ENCODE results near the gene LMO1. TPM values are rescaled to one million over a fixed set of nuclear protein-coding genes. Genes with fewer than 3 reads are reported as not detected.

Gene LMO1
- total and polyA plus RNA-seq, 4 donors = not detected

DNA sequence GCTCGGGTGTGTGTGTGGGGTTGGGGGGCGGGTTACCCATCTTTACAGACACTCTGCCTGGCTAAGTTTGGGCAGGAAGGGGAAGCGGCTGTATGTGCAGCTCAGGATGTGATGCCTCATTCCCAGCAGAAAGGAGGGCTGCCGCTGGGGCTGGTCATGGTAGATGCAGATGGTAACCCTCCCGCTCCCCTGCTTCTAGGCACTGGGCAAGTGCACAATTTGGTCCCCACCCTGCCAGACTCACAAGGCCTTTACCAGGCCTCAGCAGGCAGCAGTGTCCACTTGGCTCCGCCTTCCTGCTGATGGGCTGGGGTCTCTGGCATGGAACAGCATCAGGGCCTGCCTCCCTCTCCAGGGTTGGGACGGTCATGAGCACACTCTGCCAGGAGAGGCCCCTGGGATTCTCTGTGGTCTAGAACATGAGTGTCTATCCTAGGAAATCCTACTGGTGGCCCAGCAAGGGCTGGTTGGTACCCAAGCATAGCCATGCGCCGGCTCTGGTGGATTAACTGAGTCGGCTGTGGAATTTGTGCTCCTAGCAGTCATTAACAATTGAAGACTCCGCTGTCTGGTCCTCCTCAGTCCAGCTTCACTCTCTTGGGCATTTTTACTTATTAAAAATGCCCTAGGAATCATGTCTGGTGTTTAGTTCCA is 4.2 kb downstream of the LMO1 start:
- Histone ChIP-seq H3K4me1 (ENCODE audit: control insufficient read depth in 4 of 4, insufficient read depth in 4 of 4, low read length in 3 of 4) (peaks cover 2 to 18% (median 14%) of the 10 kb centered on the region in 4 donors), H3K9ac (ENCODE audit: low read depth in 1 of 2, low read length in 2 of 2) (no peak overlapping the region), H3K27ac (ENCODE audit: low read depth in 1 of 2, low read length in 2 of 2) (no peak overlapping the region), H3K4me3 (ENCODE audit: low read depth in 1 of 3, low read length in 3 of 3) (no peak overlapping the region), H3K27me3 (ENCODE audit: control insufficient read depth in 4 of 4, insufficient read depth in 4 of 4, low read length in 3 of 4) (peaks cover 0 to 13% (median 5%) of the 10 kb centered on the region in 4 donors), H3K36me3 (ENCODE audit: control insufficient read depth in 4 of 4, insufficient read depth in 3 of 4, low read depth in 1 of 4, low read length in 3 of 4) (no peaks in the 10 kb centered on the region), H3K9me3 (ENCODE audit: control insufficient read depth in 4 of 4, low read length in 3 of 4) (no peaks in the 10 kb centered on the region)
- TF ChIP-seq NR2F2 (IDR thresholded peaks at IDR 0.05) = no peak
- no peak for TF ChIP-seq RAD21 (IDR thresholded peaks at IDR 0.05)
- no peak for TF ChIP-seq RXRA (IDR thresholded peaks at IDR 0.05)
- no peak for TF ChIP-seq HNF4A (conservative IDR thresholded peaks at IDR 0.05)
- no peak for TF ChIP-seq GABPA (IDR thresholded peaks at IDR 0.05 in 1 of 2, conservative IDR thresholded peaks at IDR 0.05 in 1 of 2)
- TF ChIP-seq SP1 (IDR thresholded peaks at IDR 0.05) = no peak
- WGBS = 79% methylated on average over 11 of the region's 11 CpGs
- no peak for DNase-seq (ENCODE audit: low spot score)

DNA sequence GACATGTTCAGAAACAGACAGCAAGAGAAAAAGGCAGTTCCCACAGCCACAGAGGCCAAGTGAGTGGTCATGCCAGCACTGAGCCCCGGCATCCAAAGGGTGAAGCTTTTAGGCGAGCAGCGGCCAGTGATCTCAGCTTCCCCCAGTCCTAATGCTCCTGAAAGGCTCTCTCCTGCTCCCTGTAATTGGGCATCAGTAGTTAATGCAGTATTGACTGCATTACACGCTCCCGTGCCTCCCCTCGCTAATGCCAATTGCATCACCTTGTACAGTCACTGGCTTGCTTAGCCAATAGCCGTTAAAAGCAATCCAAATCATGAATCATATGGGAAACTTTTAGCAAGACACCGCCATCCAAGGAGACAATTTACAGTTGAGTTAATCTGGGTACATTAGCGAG is 4.9 kb downstream of the LMO1 start:
- peaks cover 0 to 7% (median 2%) of the 10 kb centered on the region in 4 donors for H3K27me3 ChIP-seq (ENCODE audit: control insufficient read depth in 4 of 4, insufficient read depth in 4 of 4, low read length in 3 of 4)
- DNase-seq (ENCODE audit: low spot score) = no peak
- 86% methylated on average over 9 of the region's 9 CpGs for WGBS
- H3K4me3 ChIP-seq (ENCODE audit: low read depth in 1 of 3, low read length in 3 of 3) = no peak overlapping the region
- TF ChIP-seq RAD21 (IDR thresholded peaks at IDR 0.05) (no peak), TAF1 (conservative IDR thresholded peaks at IDR 0.05) (no peak)
- TF ChIP-seq, protein P1, sequence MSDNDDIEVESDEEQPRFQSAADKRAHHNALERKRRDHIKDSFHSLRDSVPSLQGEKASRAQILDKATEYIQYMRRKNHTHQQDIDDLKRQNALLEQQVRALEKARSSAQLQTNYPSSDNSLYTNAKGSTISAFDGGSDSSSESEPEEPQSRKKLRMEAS (IDR thresholded peaks at IDR 0.05) = no peak
- TF ChIP-seq, protein P2, sequence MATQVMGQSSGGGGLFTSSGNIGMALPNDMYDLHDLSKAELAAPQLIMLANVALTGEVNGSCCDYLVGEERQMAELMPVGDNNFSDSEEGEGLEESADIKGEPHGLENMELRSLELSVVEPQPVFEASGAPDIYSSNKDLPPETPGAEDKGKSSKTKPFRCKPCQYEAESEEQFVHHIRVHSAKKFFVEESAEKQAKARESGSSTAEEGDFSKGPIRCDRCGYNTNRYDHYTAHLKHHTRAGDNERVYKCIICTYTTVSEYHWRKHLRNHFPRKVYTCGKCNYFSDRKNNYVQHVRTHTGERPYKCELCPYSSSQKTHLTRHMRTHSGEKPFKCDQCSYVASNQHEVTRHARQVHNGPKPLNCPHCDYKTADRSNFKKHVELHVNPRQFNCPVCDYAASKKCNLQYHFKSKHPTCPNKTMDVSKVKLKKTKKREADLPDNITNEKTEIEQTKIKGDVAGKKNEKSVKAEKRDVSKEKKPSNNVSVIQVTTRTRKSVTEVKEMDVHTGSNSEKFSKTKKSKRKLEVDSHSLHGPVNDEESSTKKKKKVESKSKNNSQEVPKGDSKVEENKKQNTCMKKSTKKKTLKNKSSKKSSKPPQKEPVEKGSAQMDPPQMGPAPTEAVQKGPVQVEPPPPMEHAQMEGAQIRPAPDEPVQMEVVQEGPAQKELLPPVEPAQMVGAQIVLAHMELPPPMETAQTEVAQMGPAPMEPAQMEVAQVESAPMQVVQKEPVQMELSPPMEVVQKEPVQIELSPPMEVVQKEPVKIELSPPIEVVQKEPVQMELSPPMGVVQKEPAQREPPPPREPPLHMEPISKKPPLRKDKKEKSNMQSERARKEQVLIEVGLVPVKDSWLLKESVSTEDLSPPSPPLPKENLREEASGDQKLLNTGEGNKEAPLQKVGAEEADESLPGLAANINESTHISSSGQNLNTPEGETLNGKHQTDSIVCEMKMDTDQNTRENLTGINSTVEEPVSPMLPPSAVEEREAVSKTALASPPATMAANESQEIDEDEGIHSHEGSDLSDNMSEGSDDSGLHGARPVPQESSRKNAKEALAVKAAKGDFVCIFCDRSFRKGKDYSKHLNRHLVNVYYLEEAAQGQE (IDR thresholded peaks at IDR 0.05) = no peak
- no peak overlapping the region for H3K27ac ChIP-seq (ENCODE audit: low read depth in 1 of 2, low read length in 2 of 2)
- peaks cover 2 to 15% (median 14%) of the 10 kb centered on the region in 4 donors for H3K4me1 ChIP-seq (ENCODE audit: control insufficient read depth in 4 of 4, insufficient read depth in 4 of 4, low read length in 3 of 4)
- no peak overlapping the region for H3K9ac ChIP-seq (ENCODE audit: low read depth in 1 of 2, low read length in 2 of 2)
- no peaks in the 10 kb centered on the region for H3K36me3 ChIP-seq (ENCODE audit: control insufficient read depth in 4 of 4, insufficient read depth in 3 of 4, low read depth in 1 of 4, low read length in 3 of 4)
- H3K9me3 ChIP-seq (ENCODE audit: control insufficient read depth in 4 of 4, low read length in 3 of 4) = no peaks in the 10 kb centered on the region

DNA sequence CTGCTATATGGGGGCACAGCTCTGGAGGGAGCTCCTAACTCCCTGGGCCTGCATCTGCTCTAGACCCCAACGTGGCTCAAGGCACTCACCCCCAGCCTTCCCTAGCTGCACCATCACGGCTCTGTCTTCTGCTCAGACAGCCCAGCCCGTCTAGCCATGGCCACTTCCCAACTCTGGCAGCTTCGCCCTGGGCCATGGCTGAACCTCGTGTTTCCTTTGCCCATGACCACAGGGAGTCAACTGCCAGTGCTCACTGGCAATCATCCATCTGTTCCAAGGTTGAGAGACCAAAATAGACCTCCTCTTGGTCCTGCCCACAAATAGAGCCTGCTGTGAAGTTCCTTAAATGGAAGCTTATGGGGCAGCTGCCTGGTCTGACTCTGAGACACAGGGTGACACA is 5.4 kb downstream of the LMO1 start:
- no peak for DNase-seq (ENCODE audit: low spot score)
- H3K9ac ChIP-seq (ENCODE audit: low read depth in 1 of 2, low read length in 2 of 2) = no peak overlapping the region

More for the DNA sequence above, 5.4 kb downstream of the LMO1 start:
- Histone ChIP-seq H3K36me3 (ENCODE audit: control insufficient read depth in 4 of 4, insufficient read depth in 3 of 4, low read depth in 1 of 4, low read length in 3 of 4) (no peaks in the 10 kb centered on the region), H3K4me1 (ENCODE audit: control insufficient read depth in 4 of 4, insufficient read depth in 4 of 4, low read length in 3 of 4) (peaks cover 2 to 11% (median 9%) of the 10 kb centered on the region in 4 donors), H3K9me3 (ENCODE audit: control insufficient read depth in 4 of 4, low read length in 3 of 4) (no peaks in the 10 kb centered on the region), H3K27me3 (ENCODE audit: control insufficient read depth in 4 of 4, insufficient read depth in 4 of 4, low read length in 3 of 4) (peaks cover 0 to 7% (median 2%) of the 10 kb centered on the region in 4 donors), H3K27ac (ENCODE audit: low read depth in 1 of 2, low read length in 2 of 2) (no peak overlapping the region), H3K4me3 (ENCODE audit: low read depth in 1 of 3, low read length in 3 of 3) (no peak overlapping the region)
- 72% methylated on average over 5 of the region's 5 CpGs for WGBS
- no peak for TF ChIP-seq GABPA (IDR thresholded peaks at IDR 0.05 in 1 of 2, conservative IDR thresholded peaks at IDR 0.05 in 1 of 2)
- no peak for TF ChIP-seq FOXA1 (IDR thresholded peaks at IDR 0.05)
- TF ChIP-seq HNF4A (conservative IDR thresholded peaks at IDR 0.05) = no peak
- TF ChIP-seq, protein P3, sequence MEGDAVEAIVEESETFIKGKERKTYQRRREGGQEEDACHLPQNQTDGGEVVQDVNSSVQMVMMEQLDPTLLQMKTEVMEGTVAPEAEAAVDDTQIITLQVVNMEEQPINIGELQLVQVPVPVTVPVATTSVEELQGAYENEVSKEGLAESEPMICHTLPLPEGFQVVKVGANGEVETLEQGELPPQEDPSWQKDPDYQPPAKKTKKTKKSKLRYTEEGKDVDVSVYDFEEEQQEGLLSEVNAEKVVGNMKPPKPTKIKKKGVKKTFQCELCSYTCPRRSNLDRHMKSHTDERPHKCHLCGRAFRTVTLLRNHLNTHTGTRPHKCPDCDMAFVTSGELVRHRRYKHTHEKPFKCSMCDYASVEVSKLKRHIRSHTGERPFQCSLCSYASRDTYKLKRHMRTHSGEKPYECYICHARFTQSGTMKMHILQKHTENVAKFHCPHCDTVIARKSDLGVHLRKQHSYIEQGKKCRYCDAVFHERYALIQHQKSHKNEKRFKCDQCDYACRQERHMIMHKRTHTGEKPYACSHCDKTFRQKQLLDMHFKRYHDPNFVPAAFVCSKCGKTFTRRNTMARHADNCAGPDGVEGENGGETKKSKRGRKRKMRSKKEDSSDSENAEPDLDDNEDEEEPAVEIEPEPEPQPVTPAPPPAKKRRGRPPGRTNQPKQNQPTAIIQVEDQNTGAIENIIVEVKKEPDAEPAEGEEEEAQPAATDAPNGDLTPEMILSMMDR (IDR thresholded peaks at IDR 0.05; ENCODE audit: low read depth, low read length, missing input control) = no peak
- TF ChIP-seq JUND (IDR thresholded peaks at IDR 0.05) = no peak
- TF ChIP-seq NR2F2 (IDR thresholded peaks at IDR 0.05) = no peak
- TF ChIP-seq, protein P2 (IDR thresholded peaks at IDR 0.05) = no peak
- TF ChIP-seq, protein P4, sequence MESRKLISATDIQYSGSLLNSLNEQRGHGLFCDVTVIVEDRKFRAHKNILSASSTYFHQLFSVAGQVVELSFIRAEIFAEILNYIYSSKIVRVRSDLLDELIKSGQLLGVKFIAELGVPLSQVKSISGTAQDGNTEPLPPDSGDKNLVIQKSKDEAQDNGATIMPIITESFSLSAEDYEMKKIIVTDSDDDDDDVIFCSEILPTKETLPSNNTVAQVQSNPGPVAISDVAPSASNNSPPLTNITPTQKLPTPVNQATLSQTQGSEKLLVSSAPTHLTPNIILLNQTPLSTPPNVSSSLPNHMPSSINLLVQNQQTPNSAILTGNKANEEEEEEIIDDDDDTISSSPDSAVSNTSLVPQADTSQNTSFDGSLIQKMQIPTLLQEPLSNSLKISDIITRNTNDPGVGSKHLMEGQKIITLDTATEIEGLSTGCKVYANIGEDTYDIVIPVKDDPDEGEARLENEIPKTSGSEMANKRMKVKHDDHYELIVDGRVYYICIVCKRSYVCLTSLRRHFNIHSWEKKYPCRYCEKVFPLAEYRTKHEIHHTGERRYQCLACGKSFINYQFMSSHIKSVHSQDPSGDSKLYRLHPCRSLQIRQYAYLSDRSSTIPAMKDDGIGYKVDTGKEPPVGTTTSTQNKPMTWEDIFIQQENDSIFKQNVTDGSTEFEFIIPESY (IDR thresholded peaks at IDR 0.05) = no peak
- TF ChIP-seq SP1 (IDR thresholded peaks at IDR 0.05) = no peak
- TF ChIP-seq, protein P5, sequence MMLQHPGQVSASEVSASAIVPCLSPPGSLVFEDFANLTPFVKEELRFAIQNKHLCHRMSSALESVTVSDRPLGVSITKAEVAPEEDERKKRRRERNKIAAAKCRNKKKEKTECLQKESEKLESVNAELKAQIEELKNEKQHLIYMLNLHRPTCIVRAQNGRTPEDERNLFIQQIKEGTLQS (IDR thresholded peaks at IDR 0.05) = no peak
